Kidney (tissue), 14 donors: Measurements from ENCODE around the gene RETREG1. TPM values are rescaled to one million over a fixed set of nuclear protein-coding genes. Genes with fewer than 3 reads are reported as not detected.

ENCODE experiments used
- DNase-seq, 5 donors: peaks; one replicate each; pipeline ENCODE4 v3.0.0-alpha.2; 2013 to 2020
- FAIRE-seq: peaks from 2 replicates; lab custom pipeline; 2012; peaks lifted over from hg19 to GRCh38; lab: Jason Lieb, UNC
- H3K27ac ChIP-seq, 2 donors: one replicate each; pipeline ENCODE4 v1.7.0; 2013; ENCODE audit warnings: low read depth in 2 of 2, low read length in 2 of 2, inconsistent platforms in 1 of 2
- H3K27me3 ChIP-seq: one replicate; pipeline ENCODE4 v1.7.1; 2013; ENCODE audit warnings: low read length, inconsistent platforms; ENCODE audit not compliant: control insufficient read depth, insufficient read depth
- H3K36me3 ChIP-seq, 3 donors: one replicate each; pipeline versions ENCODE4 v1.7.0 to v1.7.1; 2013; ENCODE audit warnings: low read length in 3 of 3, control low read depth in 1 of 3, inconsistent platforms in 1 of 3; ENCODE audit not compliant: insufficient read depth in 3 of 3, control insufficient read depth in 2 of 3
- H3K4me1 ChIP-seq, 3 donors: one replicate each; pipeline versions ENCODE4 v1.7.0 to v1.7.1; 2013; ENCODE audit warnings: low read length in 3 of 3, inconsistent platforms in 1 of 3, low read depth in 1 of 3; ENCODE audit not compliant: control insufficient read depth in 2 of 3, insufficient read depth in 2 of 3
- H3K4me3 ChIP-seq, 3 donors: one replicate each; pipeline versions ENCODE4 v1.7.0 to v1.8.1; 2013; ENCODE audit warnings: low read length in 3 of 3, control low read depth in 1 of 3, inconsistent platforms in 1 of 3
- H3K9ac ChIP-seq, 3 donors: one replicate each; pipeline versions ENCODE4 v1.7.0 to v1.7.1; 2013; ENCODE audit warnings: low read length in 3 of 3, control low read depth in 1 of 3, inconsistent platforms in 1 of 3
- H3K9me3 ChIP-seq, 3 donors: one replicate each; pipeline versions ENCODE4 v1.7.0 to v1.7.1; 2013; ENCODE audit warnings: low read length in 3 of 3, control low read depth in 1 of 3, inconsistent platforms in 1 of 3; ENCODE audit not compliant: control insufficient read depth in 2 of 3, insufficient read depth in 1 of 3
- CTCF ChIP-seq: IDR thresholded peaks from 3 replicates; pipeline ENCODE4 v1.5.1; 2012; ENCODE audit warnings: mild to moderate bottlenecking, moderate library complexity, borderline replicate concordance; ENCODE audit not compliant: insufficient read depth; ENCODE audit errors: extremely low read depth
- intact Hi-C: fragments of 100-400 bp; cut with DNase I; formaldehyde crosslinking; loops from one replicate; pipeline ENCODE4 v1.11.1; 2022
- polyA plus RNA-seq: library from polyadenylated mRNA; stranded (reverse); fragments of 350-450 nt; fragmentation: Illumina TruSeq; extraction: RNeasy Lipid Tissue Mini Kit (QIAGEN cat#74804); gene quantifications from one replicate; pipeline ENCODE4 v1.2.3, GENCODE V29; 2014; ENCODE audit warnings: low read depth, low replicate concordance; ENCODE audit not compliant: insufficient read depth
- total RNA-seq: library from RNA; stranded (reverse); fragmentation: NEBNext Ultra II Directional; extraction: Animal tissue kit (Norgen Biotek cat#: 25700); gene quantifications from one replicate; pipeline ENCODE4 v1.2.1, GENCODE V29; 2021
- donor health status: control.
- donor health status: control.
- donor health status: control.
- donor health status: control.
- donor health status: control.
- donor health status: DM: yes; HTN: yes; CAD: no.
- donor health status: Normal renal cell carcinoma (clear cell type).

Gene RETREG1
- total and polyA plus RNA-seq, 2 donors from 2014 or later, result 53.6 to 104 TPM

- no peak overlapping the region for H3K9ac ChIP-seq
- TF ChIP-seq CTCF, result no peak
- peaks cover 0 to 4% (median 0%) of the 10 kb centered on the region in 3 donors for H3K36me3 ChIP-seq
- no peaks in the 10 kb centered on the region for H3K27me3 ChIP-seq
- DNase-seq, result no peak
- no peak overlapping the region for H3K27ac ChIP-seq
- H3K9me3 ChIP-seq, result no peaks in the 10 kb centered on the region
- FAIRE-seq, result no peak
- H3K4me1 ChIP-seq, result peaks cover 0 to 5% (median under 1%) of the 10 kb centered on the region in 3 donors
- H3K4me3 ChIP-seq, result no peak overlapping the region
- intact Hi-C loops, result no loop called here
These were observed 44.2 kb upstream of the RETREG1 start for GRCh38 chr5:16660982-16661381.

- DNase-seq (no peak), FAIRE-seq (no peak)
- TF ChIP-seq CTCF, result no peak
- no peaks in the 10 kb centered on the region for H3K36me3 ChIP-seq
- no peaks in the 10 kb centered on the region for H3K9me3 ChIP-seq
- H3K9ac ChIP-seq, result no peak overlapping the region
- no peaks in the 10 kb centered on the region for H3K4me1 ChIP-seq
- no peaks in the 10 kb centered on the region for H3K27me3 ChIP-seq
- H3K27ac ChIP-seq, result no peak overlapping the region
- no peak overlapping the region for H3K4me3 ChIP-seq
- intact Hi-C loops, result no loop called here
These were observed 42.7 kb upstream of the RETREG1 start for GRCh38 chr5:16659536-16659935.

- Histone ChIP-seq H3K27ac (no peak overlapping the region), H3K4me3 (no peak overlapping the region), H3K9me3 (no peaks in the 10 kb centered on the region), H3K27me3 (no peaks in the 10 kb centered on the region), H3K36me3 (no peaks in the 10 kb centered on the region), H3K9ac (no peak overlapping the region), H3K4me1 (no peaks in the 10 kb centered on the region)
- FAIRE-seq (no peak), DNase-seq (no peak)
- TF ChIP-seq CTCF, result no peak
- intact Hi-C loops, result no loop called here
These were observed 39.9 kb upstream of the RETREG1 start for GRCh38 chr5:16656561-16657191.
